Measurements from ENCODE around the gene SMAD9. TPM values are rescaled to one million over a fixed set of nuclear protein-coding genes. Genes with fewer than 3 reads are reported as not detected.
A peak's percentile ranks its signal among the peaks of the same experiment; 100 is the strongest.

The SMAD9 gene
- total RNA-seq, 4 donors from 2014 or later: 5.9 to 22.9 (median 8.2) TPM

DNA sequence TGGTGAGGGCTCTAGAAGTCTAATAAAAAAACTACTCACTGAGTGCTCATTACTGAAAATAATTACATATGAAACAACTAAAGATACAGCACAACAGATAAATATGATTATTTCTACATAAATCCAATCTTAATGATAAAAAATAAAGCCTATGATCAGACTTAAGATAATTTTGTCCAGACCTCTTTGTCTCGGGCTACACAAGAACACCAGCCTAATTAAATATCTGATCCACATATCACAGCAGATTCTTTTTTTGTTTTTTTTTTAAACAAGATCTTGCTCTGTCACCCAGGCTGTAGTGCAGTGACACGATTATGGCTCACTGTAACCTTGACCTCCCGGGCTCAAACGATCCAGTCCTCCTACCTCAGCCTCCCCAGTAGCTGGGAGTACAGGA, 30.3 kb upstream of the SMAD9 start:
- ATAC-seq (ENCODE audit: low FRiP score) (no peak), DNase-seq (ENCODE audit: low spot score) (no peak)
- TF ChIP-seq, protein P1, sequence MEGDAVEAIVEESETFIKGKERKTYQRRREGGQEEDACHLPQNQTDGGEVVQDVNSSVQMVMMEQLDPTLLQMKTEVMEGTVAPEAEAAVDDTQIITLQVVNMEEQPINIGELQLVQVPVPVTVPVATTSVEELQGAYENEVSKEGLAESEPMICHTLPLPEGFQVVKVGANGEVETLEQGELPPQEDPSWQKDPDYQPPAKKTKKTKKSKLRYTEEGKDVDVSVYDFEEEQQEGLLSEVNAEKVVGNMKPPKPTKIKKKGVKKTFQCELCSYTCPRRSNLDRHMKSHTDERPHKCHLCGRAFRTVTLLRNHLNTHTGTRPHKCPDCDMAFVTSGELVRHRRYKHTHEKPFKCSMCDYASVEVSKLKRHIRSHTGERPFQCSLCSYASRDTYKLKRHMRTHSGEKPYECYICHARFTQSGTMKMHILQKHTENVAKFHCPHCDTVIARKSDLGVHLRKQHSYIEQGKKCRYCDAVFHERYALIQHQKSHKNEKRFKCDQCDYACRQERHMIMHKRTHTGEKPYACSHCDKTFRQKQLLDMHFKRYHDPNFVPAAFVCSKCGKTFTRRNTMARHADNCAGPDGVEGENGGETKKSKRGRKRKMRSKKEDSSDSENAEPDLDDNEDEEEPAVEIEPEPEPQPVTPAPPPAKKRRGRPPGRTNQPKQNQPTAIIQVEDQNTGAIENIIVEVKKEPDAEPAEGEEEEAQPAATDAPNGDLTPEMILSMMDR (IDR thresholded peaks at IDR 0.05): no peak

DNA sequence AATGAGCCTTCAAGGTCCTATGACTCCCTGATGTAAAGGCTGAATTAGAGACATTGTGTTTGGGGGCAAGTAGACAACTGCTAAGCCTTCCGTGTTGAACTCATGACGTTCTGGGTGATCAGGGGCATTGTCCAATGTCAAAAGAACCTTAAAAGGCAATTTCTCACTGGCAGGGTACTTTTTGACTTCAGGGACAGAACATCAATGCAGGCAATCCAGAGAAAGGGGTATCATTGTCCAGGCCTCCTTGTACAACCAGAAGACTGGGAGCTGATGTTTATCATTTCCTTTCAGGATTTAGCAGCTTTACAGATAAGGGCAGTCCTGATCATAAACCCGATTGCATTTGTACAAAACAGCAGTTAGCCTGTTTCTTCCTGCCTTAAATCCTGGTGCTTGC, 25.0 kb upstream of the SMAD9 start:
- no peak for DNase-seq (ENCODE audit: low spot score)
- TF ChIP-seq, protein P1 (IDR thresholded peaks at IDR 0.05): no peak
- no peak for ATAC-seq (ENCODE audit: low FRiP score)

DNA sequence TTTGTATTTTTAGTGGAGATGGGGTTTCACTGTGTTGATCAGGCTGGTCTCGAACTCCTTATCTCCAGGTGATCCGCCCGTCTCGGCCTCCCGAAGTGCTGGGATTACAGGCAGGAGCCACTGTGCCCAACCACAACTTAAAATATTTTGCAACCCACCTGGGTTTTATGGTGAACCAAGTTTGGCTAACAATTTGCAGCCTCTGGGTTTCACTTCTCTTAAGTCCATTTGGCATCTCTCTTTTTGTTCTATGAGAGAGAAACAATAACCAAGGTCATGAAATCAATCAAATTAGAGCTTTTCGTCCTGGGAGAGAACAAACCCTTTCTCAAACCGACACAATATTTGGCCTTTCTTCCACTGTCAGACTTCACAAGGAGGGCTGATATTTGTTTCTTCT, 5.6 kb upstream of the SMAD9 start:
- no peak for DNase-seq (ENCODE audit: low spot score)
- no peak for ATAC-seq (ENCODE audit: low FRiP score)
- TF ChIP-seq, protein P1 (IDR thresholded peaks at IDR 0.05): no peak

DNA sequence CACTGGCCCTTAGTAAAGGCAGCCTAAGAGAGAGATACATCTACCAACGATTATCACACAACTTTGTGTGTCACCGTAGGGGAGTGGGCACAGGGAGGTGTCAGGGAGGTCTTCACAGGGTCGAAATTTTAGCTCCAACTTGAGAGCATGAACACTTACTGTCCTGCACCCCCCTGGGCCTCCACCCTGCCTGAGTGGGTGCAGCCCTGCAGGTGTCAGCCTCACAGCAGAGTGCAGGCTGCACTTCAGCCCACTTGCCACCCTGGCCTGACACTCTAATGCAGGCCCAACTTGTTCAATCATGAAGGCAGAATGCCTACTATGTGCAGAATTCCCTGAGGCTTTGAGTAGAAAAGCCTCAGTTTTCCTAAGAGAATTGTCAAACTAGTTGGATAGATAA, 4.0 kb upstream of the SMAD9 start:
- TF ChIP-seq, protein P1 (IDR thresholded peaks at IDR 0.05): no peak
- DNase-seq (ENCODE audit: low spot score): no peak
- ATAC-seq (ENCODE audit: low FRiP score): no peak

DNA sequence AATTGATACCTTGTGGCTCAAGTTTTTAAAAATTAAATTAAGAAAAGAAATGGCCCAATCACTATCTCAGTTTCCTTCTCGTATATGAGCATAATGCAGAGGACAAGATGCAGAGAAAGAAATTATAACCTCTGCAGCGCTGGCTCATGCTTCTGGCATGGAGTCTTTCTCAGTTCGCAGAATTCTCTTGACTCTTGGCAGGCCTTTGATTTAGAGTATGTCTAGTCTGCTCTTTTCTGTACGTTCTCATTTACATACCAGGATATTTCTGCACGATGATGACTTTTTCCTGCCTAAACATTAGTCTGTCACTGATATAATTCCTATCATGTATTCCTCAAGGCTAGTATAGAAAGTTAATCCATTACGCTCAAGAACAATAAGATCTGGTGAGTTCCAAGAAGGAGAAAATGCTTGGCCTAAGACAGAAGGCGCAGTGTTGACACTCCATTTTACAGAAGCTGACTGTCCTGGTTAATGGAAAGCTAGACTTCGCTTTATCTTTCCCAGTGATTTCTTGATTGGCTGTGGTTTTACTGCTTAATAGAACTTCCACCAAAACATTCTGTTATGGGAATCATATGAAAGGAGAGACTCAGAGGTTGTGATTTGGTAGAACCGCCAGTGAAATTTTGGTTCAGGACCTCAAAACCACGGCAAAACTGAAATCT, 1.7 kb upstream of the SMAD9 start:
- DNase-seq (ENCODE audit: low spot score) (no peak), ATAC-seq (ENCODE audit: low FRiP score) (no peak)
- TF ChIP-seq, protein P1 (IDR thresholded peaks at IDR 0.05): no peak

DNA sequence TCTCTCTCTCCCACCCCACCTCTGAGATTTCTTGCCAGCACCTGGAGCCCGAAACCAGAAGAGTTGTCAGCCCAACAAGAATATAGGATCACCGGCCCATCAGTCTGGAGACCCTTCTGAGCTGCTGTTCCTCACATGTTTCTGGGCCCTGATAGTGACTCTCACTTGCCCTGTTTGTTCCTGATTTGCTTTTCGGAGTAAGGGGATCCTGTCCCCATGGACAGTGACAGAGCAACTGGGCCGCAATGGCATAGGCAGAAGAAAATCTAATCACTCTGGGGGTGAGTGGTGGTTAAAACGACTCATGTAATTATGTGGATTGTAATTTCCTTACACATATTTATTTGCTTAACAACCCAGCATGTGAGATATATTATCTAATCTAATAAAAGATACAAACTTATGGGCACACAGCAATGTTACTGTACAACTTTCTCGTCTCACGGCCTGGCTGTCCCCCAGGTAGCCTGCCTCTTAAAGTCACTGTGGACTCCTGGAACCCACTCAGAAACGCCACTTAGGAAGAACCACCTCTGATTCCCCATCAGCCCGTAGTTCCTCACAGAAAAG, 663 bp upstream of the SMAD9 start:
- no peak for DNase-seq (ENCODE audit: low spot score)
- ATAC-seq (ENCODE audit: low FRiP score): peak; percentile 14
- TF ChIP-seq, protein P1 (IDR thresholded peaks at IDR 0.05): no peak
